ENCODE measurements around the gene MYBBP1A. TPM values are rescaled to one million over a fixed set of nuclear protein-coding genes. Genes with fewer than 3 reads are reported as not detected.

The MYBBP1A gene
- total and polyA plus RNA-seq, 2 of the 8 experiments (the other 6 are each of a cell fraction or from before 2014, with no cell fraction given) = 46.8 to 151 TPM

DNA sequence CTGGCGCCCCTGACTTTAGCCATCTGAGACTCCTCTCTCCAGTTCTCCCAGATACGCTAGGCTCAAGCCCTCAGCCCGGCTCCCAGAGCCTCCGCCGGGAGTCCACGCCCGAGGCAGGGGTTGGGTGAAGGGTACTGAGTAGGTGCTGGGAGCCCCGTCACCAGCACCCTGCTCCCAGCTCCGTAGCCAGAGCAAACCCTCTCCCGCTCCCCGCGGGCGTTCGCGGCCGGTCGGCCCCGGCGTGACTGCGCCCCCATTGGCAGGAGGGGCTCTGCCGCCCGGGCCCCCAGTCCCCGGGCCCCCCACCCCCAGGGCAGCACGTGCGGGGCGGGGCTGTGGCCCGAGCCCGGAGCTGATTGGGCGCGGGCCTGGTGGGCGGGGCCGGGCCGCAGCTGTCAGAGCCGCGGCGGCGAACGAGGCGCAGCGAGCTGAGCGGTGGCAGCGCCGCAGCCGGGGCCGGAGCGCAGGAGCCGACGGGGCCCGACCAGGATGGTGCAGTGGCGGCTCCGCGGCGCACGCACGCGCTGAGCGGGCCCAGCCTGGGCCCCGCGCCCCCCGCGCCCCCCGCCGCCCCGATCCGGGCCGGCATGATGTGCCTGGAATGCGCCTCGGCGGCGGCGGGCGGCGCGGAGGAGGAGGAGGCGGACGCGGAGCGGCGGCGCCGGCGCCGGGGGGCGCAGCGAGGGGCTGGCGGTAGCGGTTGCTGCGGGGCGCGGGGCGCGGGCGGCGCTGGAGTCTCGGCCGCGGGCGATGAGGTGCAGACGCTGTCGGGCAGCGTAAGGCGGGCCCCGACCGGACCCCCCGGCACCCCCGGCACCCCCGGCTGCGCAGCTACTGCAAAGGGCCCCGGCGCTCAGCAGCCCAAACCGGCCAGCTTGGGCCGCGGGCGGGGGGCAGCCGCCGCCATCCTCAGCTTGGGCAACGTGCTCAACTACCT lies 56.5 kb downstream of the MYBBP1A start, which contains the start of gene SPNS2 (continued):
- TF ChIP-seq EZH2 (IDR thresholded peaks at IDR 0.05; ENCODE audit: low read depth, low read length, severe bottlenecking) = no peak
